SU-DHL-6 (cell line): ENCODE measurements around the gene LRFN3.

Experiments
- H2AFZ ChIP-seq: fragments of 200-600 bp; sonication (generic); 2 replicates; pipeline ENCODE4 v1.6.1; 2014; ENCODE audit warnings: low read depth, mild to moderate bottlenecking, moderate library complexity, mixed read lengths, antibody characterized with exemption, low read length; ENCODE audit not compliant: severe bottlenecking
- H3F3A ChIP-seq: fragments of 200-600 bp; shearing (Covaris generic); 2 replicates; pipeline ENCODE4 v1.6.0; 2016; ENCODE audit warnings: antibody characterized with exemption, mild to moderate bottlenecking; ENCODE audit not compliant: insufficient read depth
- H3K27ac ChIP-seq: fragments of 200-600 bp; sonication (generic); 2 replicates; pipeline ENCODE4 v1.5.1; 2016; ENCODE audit warnings: low read depth, mild to moderate bottlenecking, low read length, moderate library complexity, mixed read lengths
- H3K27me3 ChIP-seq: fragments of 200-600 bp; sonication (generic), shearing (Covaris generic); 2 replicates; pipeline ENCODE4 v1.6.0; 2014; ENCODE audit warnings: mild to moderate bottlenecking, low read length
- H3K36me3 ChIP-seq: fragments of 200-600 bp; sonication (generic); 2 replicates; pipeline ENCODE4 v1.6.1; 2014; ENCODE audit warnings: mild to moderate bottlenecking, low read length, mixed read lengths
- H3K4me2 ChIP-seq: fragments of 300-600, 200-600 bp; shearing (Covaris generic), sonication (generic); 2 replicates; pipeline ENCODE4 v1.6.0; 2014; ENCODE audit warnings: low read length, low read depth, mild to moderate bottlenecking; ENCODE audit not compliant: poor library complexity, severe bottlenecking
- H3K4me3 ChIP-seq: fragments of 200-600 bp; sonication (generic); 2 replicates; pipeline ENCODE4 v1.5.1; 2014; ENCODE audit warnings: antibody characterized with exemption, low read length, mild to moderate bottlenecking, mixed read lengths; ENCODE audit not compliant: insufficient read depth, poor library complexity, severe bottlenecking
- H3K79me2 ChIP-seq: fragments of 200-600 bp; sonication (generic); 2 replicates; pipeline ENCODE4 v1.6.1; 2014; ENCODE audit warnings: mild to moderate bottlenecking, low read length, moderate library complexity; ENCODE audit not compliant: insufficient read depth
- H3K9ac ChIP-seq: fragments of 200-600 bp; sonication (generic); 2 replicates; pipeline ENCODE4 v1.7.0; 2014; ENCODE audit warnings: mild to moderate bottlenecking, low read length
- H3K9me2 ChIP-seq: fragments of 200-600 bp; sonication (generic); replicated peaks from 2 replicates; pipeline ENCODE4 v1.6.1; 2014; ENCODE audit warnings: low read length; ENCODE audit not compliant: insufficient read depth
- H3K9me3 ChIP-seq: fragments of 200-600 bp; sonication (generic); 2 replicates; pipeline ENCODE4 v1.6.1; 2014; ENCODE audit warnings: low read length, mixed read lengths; ENCODE audit not compliant: insufficient read depth
- H4K20me1 ChIP-seq: fragments of 200-600 bp; sonication (generic); 2 replicates; pipeline ENCODE4 v1.6.1; 2014; ENCODE audit warnings: low read depth, mild to moderate bottlenecking, antibody characterized with exemption, low read length, moderate library complexity, mixed read lengths
- EZH2phosphoT487 ChIP-seq: fragments of 200-600 bp; sonication (generic), shearing (Covaris generic); conservative IDR thresholded peaks from 2 replicates; pipeline ENCODE4 v1.6.1; 2018; ENCODE audit warnings: mild to moderate bottlenecking, antibody characterized with exemption, low read length, moderate library complexity, mixed read lengths
- TF ChIP-seq, protein P1 (sequence below): fragments of 200-600 bp; sonication (generic); IDR thresholded peaks from one replicate; pipeline ENCODE4 v1.5.1; 2017; ENCODE audit warnings: antibody characterized with exemption, mild to moderate bottlenecking, low read length, moderate library complexity; ENCODE audit not compliant: insufficient read depth, poor library complexity, severe bottlenecking

LRFN3 gene

DNA sequence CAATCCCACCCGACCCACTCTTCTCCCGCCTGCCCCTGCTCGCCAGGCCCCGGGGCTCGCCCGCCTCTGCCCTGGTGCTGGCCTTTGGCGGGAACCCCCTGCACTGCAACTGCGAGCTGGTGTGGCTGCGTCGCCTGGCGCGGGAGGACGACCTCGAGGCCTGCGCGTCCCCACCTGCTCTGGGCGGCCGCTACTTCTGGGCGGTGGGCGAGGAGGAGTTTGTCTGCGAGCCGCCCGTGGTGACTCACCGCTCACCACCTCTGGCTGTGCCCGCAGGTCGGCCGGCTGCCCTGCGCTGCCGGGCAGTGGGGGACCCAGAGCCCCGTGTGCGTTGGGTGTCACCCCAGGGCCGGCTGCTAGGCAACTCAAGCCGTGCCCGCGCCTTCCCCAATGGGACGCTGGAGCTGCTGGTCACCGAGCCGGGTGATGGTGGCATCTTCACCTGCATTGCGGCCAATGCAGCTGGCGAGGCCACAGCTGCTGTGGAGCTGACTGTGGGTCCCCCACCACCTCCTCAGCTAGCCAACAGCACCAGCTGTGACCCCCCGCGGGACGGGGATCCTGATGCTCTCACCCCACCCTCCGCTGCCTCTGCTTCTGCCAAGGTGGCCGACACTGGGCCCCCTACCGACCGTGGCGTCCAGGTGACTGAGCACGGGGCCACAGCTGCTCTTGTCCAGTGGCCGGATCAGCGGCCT is 4.1 kb downstream of the LRFN3 start:
- Histone ChIP-seq H3K79me2 (no peaks in the 10 kb centered on the region), H3K27ac (no peak overlapping the region), H3F3A (no peaks in the 10 kb centered on the region), H3K27me3 (no peaks in the 10 kb centered on the region), H2AFZ (no peak overlapping the region), H3K9me2 (no peaks in the 10 kb centered on the region), H3K36me3 (no peaks in the 10 kb centered on the region), H3K9ac (no peak overlapping the region), H3K9me3 (no peaks in the 10 kb centered on the region), H4K20me1 (no peaks in the 10 kb centered on the region), H3K4me2 (no peak overlapping the region), H3K4me3 (no peak overlapping the region)
- TF ChIP-seq, protein P1, sequence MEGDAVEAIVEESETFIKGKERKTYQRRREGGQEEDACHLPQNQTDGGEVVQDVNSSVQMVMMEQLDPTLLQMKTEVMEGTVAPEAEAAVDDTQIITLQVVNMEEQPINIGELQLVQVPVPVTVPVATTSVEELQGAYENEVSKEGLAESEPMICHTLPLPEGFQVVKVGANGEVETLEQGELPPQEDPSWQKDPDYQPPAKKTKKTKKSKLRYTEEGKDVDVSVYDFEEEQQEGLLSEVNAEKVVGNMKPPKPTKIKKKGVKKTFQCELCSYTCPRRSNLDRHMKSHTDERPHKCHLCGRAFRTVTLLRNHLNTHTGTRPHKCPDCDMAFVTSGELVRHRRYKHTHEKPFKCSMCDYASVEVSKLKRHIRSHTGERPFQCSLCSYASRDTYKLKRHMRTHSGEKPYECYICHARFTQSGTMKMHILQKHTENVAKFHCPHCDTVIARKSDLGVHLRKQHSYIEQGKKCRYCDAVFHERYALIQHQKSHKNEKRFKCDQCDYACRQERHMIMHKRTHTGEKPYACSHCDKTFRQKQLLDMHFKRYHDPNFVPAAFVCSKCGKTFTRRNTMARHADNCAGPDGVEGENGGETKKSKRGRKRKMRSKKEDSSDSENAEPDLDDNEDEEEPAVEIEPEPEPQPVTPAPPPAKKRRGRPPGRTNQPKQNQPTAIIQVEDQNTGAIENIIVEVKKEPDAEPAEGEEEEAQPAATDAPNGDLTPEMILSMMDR = no peak

- Histone ChIP-seq H3K27ac (no peak overlapping the region), H3K4me3 (no peak overlapping the region), H2AFZ (no peak overlapping the region), H3F3A (no peaks in the 10 kb centered on the region), H3K36me3 (no peaks in the 10 kb centered on the region), H3K4me2 (no peak overlapping the region), H3K27me3 (no peaks in the 10 kb centered on the region), H3K9me3 (no peaks in the 10 kb centered on the region), H3K9ac (no peak overlapping the region), H3K9me2 (no peaks in the 10 kb centered on the region), H4K20me1 (no peaks in the 10 kb centered on the region), H3K79me2 (no peaks in the 10 kb centered on the region)
- no peak for TF ChIP-seq EZH2phosphoT487
- TF ChIP-seq, protein P1 = no peak
Measured at GRCh38 chr19:35940839-35941238, 4.7 kb downstream of the LRFN3 start.

DNA sequence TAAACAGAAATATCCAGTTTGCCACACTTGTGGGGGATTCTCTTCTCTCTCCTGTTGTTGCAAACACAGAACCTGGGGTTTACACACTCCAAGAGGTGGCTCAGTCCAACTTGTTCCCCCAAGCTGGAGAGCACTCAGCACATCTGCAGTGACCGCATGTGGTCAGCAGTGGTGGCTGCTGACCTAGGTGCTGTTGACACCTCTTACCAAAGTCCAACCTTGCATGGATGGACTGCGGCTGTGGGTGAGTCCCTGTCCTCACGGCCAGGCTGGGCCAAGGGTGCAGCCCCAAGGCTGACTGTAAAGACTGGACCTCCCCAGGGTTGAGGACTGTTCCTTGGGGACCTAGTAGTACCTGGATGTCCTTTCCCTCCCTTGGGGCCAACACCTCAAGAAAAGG is 6.1 kb downstream of the LRFN3 start:
- TF ChIP-seq, protein P1 = no peak
- TF ChIP-seq EZH2phosphoT487 = no peak
- H2AFZ ChIP-seq = no peak overlapping the region
- H3K9me3 ChIP-seq = no peaks in the 10 kb centered on the region

More for the DNA sequence above, 6.1 kb downstream of the LRFN3 start:
- Histone ChIP-seq H3K27ac (no peak overlapping the region), H3K4me2 (no peak overlapping the region), H3K4me3 (no peak overlapping the region), H4K20me1 (no peaks in the 10 kb centered on the region), H3K9ac (no peak overlapping the region), H3K79me2 (no peaks in the 10 kb centered on the region), H3K36me3 (no peaks in the 10 kb centered on the region), H3K27me3 (no peaks in the 10 kb centered on the region), H3K9me2 (no peaks in the 10 kb centered on the region), H3F3A (no peaks in the 10 kb centered on the region)
